Common myeloid progenitor, CD34-positive (primary cell): ENCODE measurements around the gene MYO10.

Experiments
- CTCF ChIA-PET: fragments of 350-600 bp; sonication (Branson Sonifier 250); formaldehyde crosslinking; loops from one replicate; lab custom pipeline; 2021; ENCODE audit warnings: antibody characterized with exemption; lab: Charles Lee
- POLR2A ChIA-PET: fragments of 350-600 bp; sonication (Branson Sonifier 250); formaldehyde crosslinking; loops from one replicate; lab custom pipeline; 2021; ENCODE audit warnings: antibody characterized with exemption; lab: Charles Lee
- DNase-seq, 3 donors: peaks; one replicate each; pipeline versions ENCODE4 v3.0.0 to v3.0.0-alpha.2; 2013
- H3K27ac ChIP-seq, 2 experiments: 1 replicate in 1 of 2; 2 replicates in 1 of 2; pipeline ENCODE4 v1.7.0; 2013; ENCODE audit warnings: inconsistent platforms in 2 of 2, low read length in 2 of 2, mild to moderate bottlenecking in 2 of 2, low read depth in 1 of 2, moderate library complexity in 1 of 2; ENCODE audit not compliant: severe bottlenecking in 2 of 2, insufficient read depth in 1 of 2, poor library complexity in 1 of 2
- H3K27me3 ChIP-seq, 5 experiments: replicated peaks in 2 of 5; 1 replicate in 3 of 5; 2 replicates in 2 of 5; pipeline versions ENCODE4 v1.6.1 to v1.7.0; 2013; ENCODE audit warnings: low read length in 4 of 5, mild to moderate bottlenecking in 2 of 5, moderate library complexity in 2 of 5, inconsistent platforms in 1 of 5; ENCODE audit not compliant: insufficient read depth in 5 of 5, control insufficient read depth in 4 of 5
- H3K36me3 ChIP-seq, 4 experiments: 1 replicate in 2 of 4; 2 replicates in 2 of 4; pipeline versions ENCODE4 v1.6.1 to v1.7.0; 2013; ENCODE audit warnings: low read length in 3 of 4, control low read depth in 1 of 4, mild to moderate bottlenecking in 1 of 4; ENCODE audit not compliant: control insufficient read depth in 4 of 4, insufficient read depth in 4 of 4
- H3K4me1 ChIP-seq, 4 experiments: 1 replicate in 3 of 4; 2 replicates in 1 of 4; pipeline versions ENCODE4 v1.6.1 to v1.7.1; 2013; ENCODE audit warnings: low read length in 3 of 4, mild to moderate bottlenecking in 3 of 4, control low read depth in 1 of 4, inconsistent platforms in 1 of 4, moderate library complexity in 1 of 4; ENCODE audit not compliant: control insufficient read depth in 4 of 4, insufficient read depth in 4 of 4; ENCODE audit errors: control extremely low read depth in 1 of 4
- H3K4me3 ChIP-seq, 7 experiments: 1 replicate in 4 of 7; 2 replicates in 3 of 7; pipeline versions ENCODE4 v1.5.1 to v1.7.0; 2013; ENCODE audit warnings: mild to moderate bottlenecking in 7 of 7, low read length in 6 of 7, moderate library complexity in 6 of 7, inconsistent platforms in 2 of 7, low read depth in 2 of 7, control low read depth in 1 of 7; ENCODE audit not compliant: insufficient read depth in 4 of 7, control insufficient read depth in 1 of 7; ENCODE audit errors: extremely low read depth in 1 of 7
- H3K9me3 ChIP-seq, 5 experiments: 1 replicate in 4 of 5; 2 replicates in 1 of 5; pipeline versions ENCODE4 v1.6.1 to v1.7.1; 2013; ENCODE audit warnings: low read length in 4 of 5, mild to moderate bottlenecking in 2 of 5, inconsistent platforms in 1 of 5, low read depth in 1 of 5, moderate library complexity in 1 of 5; ENCODE audit not compliant: control insufficient read depth in 4 of 5, insufficient read depth in 2 of 5; ENCODE audit errors: control extremely low read depth in 1 of 5
- WGBS: methylation state at CpG from one replicate; pipeline ENCODE4 v1.1.5; 2013; ENCODE audit not compliant: insufficient coverage; 5-methylcytosine and 5-hydroxymethylcytosine counted together

MYO10 gene

DNA sequence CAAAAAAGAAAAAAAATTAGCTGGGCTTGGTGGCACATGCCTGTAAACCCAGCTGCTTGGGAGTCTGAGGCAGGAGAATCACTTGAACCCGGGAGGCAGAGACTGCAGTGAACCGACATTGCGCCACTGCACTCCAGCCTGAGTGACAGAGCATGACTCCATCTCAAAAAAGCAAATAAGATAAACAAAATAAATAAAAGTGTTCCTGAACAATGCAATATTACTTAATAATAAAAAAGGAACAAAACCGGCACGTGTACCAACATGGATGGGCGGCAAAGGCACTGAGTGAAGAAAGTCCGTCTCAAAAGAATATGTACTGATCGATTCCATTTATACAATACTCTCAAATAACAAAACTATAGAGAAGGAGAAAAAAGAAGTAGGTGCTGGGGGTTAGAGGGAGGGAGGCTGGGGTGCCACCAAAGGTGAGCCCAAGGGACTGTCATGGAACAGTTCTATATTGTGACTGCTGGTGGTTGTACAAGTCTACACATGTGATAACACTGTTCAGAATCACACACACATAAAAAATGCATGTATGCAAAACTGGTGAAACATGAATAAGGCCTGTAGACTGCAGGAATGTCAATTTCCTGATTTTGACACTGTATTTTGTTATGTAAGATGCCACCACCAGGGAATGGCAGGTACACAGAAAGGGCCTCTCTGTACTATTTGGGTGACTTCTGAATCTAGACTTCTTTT, 15.8 kb downstream of the MYO10 start:
- POLR2A ChIA-PET, result no interaction called here
- no peak overlapping the region for H3K27ac ChIP-seq
- H3K36me3 ChIP-seq, result no peaks in the 10 kb centered on the region
- 100% methylated on average over 1 of the region's 8 CpGs for WGBS
- H3K9me3 ChIP-seq, result no peaks in the 10 kb centered on the region
- CTCF ChIA-PET, result interaction anchor here (0.8 to 1.1 kb wide), 2 partner anchors 8 to 14 kb away, joined by 3 read pairs; no protein-coding TSS in a partner anchor
- DNase-seq, result no peak
- H3K4me1 ChIP-seq, result no peaks in the 10 kb centered on the region
- H3K4me3 ChIP-seq, result no peak overlapping the region
- H3K27me3 ChIP-seq, result no peaks in the 10 kb centered on the region

DNA sequence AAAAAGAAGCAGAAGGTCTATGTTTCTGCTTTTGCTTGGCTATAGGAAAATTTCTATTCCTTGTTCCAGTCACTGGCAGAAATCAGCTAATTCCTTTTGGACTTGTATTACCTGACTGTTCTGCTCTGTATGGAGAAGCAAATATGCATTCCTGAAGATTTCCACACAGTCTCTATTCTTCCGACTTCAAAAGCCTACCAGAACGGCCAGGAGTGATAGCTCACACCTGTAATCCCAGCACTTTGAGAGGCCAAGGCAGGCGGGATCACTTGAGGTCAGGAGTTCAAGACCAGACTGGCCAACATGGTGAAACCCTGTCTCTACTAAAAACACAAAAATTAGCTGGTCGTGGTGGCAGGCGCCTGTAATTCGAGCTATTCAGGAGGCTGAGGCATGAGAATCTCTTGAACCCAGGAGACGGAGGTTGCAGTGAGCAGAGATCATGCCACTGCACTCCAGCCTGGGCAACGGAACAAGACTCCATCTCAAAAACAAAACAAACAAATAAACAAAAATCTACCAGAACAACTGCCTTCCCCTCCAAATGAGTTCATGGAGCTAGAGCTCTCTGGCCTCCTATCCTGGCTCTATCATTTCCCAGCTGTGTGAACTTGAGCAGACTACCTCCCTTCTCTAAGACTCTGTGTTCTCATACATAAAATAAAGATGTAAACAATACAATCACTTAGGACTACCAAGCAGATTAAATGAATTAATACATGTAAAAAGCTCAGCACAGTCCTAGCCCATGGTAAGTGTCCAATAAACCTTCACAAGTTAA, 17.0 kb downstream of the MYO10 start:
- no peak overlapping the region for H3K27ac ChIP-seq
- H3K36me3 ChIP-seq, result no peaks in the 10 kb centered on the region
- WGBS, result 97% methylated on average over 8 of the region's 8 CpGs
- CTCF ChIA-PET, result interaction anchor here (0.8 to 1.1 kb wide), 2 partner anchors 9 to 13 kb away, joined by 3 read pairs; no protein-coding TSS in a partner anchor
- H3K27me3 ChIP-seq, result no peaks in the 10 kb centered on the region
- H3K4me3 ChIP-seq, result no peak overlapping the region
- POLR2A ChIA-PET, result no interaction called here
- DNase-seq, result no peak
- H3K4me1 ChIP-seq, result no peaks in the 10 kb centered on the region
- no peaks in the 10 kb centered on the region for H3K9me3 ChIP-seq

DNA sequence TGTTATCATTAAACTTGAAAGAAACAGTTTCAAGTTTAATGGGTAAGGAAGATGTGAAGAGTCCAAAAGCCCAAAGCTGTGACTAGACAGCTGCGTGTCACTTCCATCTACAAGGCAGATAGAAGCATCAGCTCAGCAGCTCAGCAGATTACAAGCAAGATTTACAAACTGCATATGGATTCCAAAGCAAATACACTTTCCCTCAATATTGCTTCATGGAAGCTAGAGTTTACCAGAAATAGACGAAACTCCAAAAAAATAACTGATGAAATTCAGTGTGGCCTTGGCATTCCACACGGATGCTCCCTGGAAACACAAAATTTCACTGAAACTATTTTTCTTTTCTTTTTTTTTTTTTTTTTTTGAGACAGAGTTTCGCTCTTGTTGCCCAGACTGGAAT, 17.9 kb downstream of the MYO10 start:
- Histone ChIP-seq H3K27ac (no peak overlapping the region), H3K9me3 (no peaks in the 10 kb centered on the region)
- POLR2A ChIA-PET, result no interaction called here

DNA sequence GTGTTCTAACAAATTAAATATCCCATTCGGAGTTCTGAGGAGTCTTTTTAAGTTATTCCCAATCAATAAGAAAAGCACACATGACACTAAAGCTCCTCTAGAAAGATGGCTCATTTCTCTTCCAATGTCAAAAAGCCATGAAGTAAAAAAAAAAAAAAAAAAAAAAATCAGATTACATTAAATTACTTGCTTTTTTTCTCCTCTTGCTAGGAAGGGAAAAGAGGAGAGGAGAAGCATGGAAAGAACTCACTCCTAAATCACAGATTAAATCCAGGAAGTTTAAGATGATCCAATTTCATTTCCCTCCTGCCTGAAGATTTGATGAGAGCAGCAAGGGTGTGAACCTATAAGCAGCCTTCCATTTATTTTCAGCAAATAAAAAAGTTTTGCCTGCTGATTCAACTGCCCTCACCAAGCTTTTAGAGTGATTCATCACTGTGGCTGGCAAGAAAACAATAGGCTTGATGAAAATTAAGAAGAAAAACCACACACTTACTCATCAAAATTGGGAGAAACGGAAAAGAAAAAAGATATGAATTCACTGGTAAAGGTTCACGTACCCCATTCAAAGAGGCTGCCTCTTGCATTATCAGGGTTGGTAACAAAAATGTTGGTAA, 19.7 kb downstream of the MYO10 start:
- POLR2A ChIA-PET, result no interaction called here

More for the DNA sequence above, 17.9 kb downstream of the MYO10 start:
- no peaks in the 10 kb centered on the region for H3K4me1 ChIP-seq
- H3K27me3 ChIP-seq, result no peaks in the 10 kb centered on the region
- no peaks in the 10 kb centered on the region for H3K36me3 ChIP-seq
- WGBS, result 100% methylated on average over 3 of the region's 4 CpGs
- CTCF ChIA-PET, result interaction anchor here (0.9 kb wide), 1 partner anchor 1195 kb away, joined by 3 read pairs; no protein-coding TSS in a partner anchor
- DNase-seq, result no peak
- H3K4me3 ChIP-seq, result no peak overlapping the region

DNA sequence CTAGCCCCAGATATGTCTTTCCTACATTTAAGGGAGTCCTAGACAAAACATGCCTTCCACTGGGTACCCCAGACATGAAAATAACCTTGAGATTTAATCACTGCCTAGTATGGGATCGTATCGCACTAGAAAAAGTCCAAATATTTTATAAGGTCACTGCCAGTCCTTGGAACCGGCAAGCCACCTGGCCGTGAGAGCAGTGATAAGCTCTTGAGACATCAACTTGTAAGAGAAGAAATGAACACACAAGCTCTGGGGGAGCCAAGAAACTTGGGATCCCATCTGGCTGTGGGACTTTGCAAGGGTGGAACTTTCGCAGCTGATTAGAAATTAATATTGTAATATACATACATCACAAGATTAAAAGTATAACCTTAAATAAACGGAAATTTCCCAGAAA, 21.5 kb downstream of the MYO10 start:
- 98% methylated on average over 4 of the region's 6 CpGs for WGBS
- Histone ChIP-seq H3K27me3 (no peaks in the 10 kb centered on the region), H3K27ac (no peak overlapping the region), H3K4me1 (no peaks in the 10 kb centered on the region), H3K36me3 (no peaks in the 10 kb centered on the region), H3K9me3 (peaks cover 0 to under 1% (median 0%) of the 10 kb centered on the region in 5 experiments), H3K4me3 (no peak overlapping the region)
- no peak for DNase-seq
- CTCF ChIA-PET, result no interaction called here
- POLR2A ChIA-PET, result no interaction called here

More for the DNA sequence above, 19.7 kb downstream of the MYO10 start:
- no peaks in the 10 kb centered on the region for H3K27me3 ChIP-seq
- peak in 2 of 3 donors; percentile 52 to 61 for DNase-seq
- CTCF ChIA-PET, result no interaction called here
- 100% methylated on average over 1 of the region's 3 CpGs for WGBS
- H3K36me3 ChIP-seq, result no peaks in the 10 kb centered on the region
- no peaks in the 10 kb centered on the region for H3K9me3 ChIP-seq
- H3K4me3 ChIP-seq, result no peak overlapping the region
- no peaks in the 10 kb centered on the region for H3K4me1 ChIP-seq
- H3K27ac ChIP-seq, result no peak overlapping the region

DNA sequence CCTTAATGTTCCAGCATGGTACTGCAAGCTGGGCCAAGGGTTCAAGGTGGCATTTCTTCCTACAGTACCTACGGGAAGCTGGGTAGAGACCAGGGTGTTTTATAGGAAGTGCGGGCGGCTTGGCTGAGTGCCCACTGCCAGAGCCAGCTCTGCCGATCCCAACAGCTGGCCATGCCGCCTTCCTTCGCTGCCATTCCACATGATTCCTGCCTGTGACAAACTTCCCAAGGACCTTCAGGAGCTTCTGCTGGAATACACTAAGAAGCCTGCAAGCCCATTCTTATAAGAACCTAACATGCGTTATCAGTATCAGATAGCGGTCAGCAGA, 22.0 kb downstream of the MYO10 start:
- Histone ChIP-seq H3K4me3 (no peak overlapping the region), H3K9me3 (peaks cover 0 to 2% (median 0%) of the 10 kb centered on the region in 5 experiments), H3K27me3 (no peaks in the 10 kb centered on the region), H3K36me3 (no peaks in the 10 kb centered on the region), H3K4me1 (no peaks in the 10 kb centered on the region), H3K27ac (no peak overlapping the region)
- no peak for DNase-seq
- 89% methylated on average over 4 of the region's 8 CpGs for WGBS
- CTCF ChIA-PET, result no interaction called here
- POLR2A ChIA-PET, result no interaction called here
